IPS-NIHi11 (cell line): ENCODE results near the gene SDCCAG8.

Experiments
- DNase-seq: peaks from one replicate; pipeline ENCODE4 v3.0.0; 2012; ENCODE audit warnings: mixed read lengths, low spot score

The SDCCAG8 gene

GRCh38 chr1:243505986-243506689, 250.3 kb downstream of the SDCCAG8 start:
- no peak for DNase-seq

DNA sequence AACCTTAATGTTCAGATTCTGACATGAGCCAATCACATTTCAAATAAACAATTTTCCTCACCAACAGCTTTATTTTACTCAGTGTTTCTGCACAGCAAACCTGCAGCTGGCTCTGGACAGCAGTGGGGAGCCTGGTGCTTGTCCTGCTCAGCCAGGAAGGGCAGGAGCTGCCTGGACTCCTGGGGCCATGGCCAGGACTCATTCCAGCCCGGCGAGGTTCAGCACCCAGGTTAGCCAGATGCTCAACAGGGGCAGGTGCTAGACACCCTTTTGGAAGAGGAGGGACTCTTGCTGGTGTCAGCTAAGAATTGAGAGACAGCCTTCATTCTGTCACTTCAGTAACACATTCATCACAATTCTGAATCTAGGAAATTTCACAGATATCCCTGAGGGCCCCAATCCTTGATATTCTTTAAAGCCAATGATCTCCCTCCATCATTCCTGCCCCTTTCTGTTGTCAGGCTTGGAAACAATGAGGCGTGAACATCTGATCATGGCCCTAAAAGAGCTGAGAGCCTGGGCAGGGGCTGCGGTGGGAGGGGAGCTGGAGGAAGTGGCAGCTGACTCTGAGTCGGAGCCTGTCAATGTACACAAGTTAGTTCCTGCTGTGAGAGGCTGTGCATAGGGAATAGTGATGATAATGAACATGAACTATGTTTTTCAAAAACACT, 251.3 kb downstream of the SDCCAG8 start:
- DNase-seq = no peak

- no peak for DNase-seq
These were observed 251.9 kb downstream of the SDCCAG8 start for GRCh38 chr1:243507672-243508302.

DNA sequence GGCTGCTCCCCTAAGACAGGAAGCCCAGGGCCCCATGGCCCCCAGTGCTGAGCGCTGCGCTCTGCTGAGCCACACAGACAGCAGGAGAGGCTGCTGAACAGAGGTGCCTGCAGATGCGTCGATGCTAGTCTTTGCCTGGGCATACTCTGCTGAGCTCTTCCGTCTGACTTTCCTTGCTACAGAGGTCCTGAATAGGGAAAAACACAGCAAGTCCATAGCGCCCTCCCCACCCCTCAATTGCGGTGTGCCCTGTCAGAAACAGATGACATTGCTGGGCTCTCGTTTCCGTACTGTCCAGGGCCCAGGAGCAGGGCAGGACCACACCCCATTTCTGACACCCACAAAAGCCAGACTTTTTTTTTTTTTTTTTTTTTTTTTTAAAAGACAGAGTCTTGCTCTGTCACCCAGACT, 252.5 kb downstream of the SDCCAG8 start:
- DNase-seq = no peak

DNA sequence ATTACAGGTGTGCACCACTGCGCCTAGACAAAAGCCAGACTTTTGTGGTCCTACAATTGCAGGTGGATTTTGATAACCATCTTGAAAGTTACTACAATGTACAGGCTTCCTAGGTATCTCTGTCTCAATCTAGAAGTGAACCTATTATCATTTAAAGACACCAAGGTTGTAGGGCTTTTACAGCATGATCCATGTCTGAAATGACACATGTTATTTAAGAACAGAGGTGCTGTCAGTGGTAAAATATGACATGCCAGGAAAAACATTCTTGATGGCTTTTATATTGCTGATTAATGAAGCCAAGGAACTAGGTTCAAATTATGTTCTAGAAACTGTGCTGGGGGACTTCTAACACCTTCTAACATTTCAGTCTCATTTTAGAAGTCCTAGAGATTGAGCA, 253.1 kb downstream of the SDCCAG8 start:
- DNase-seq = no peak

- DNase-seq = no peak
These were observed 255.1 kb downstream of the SDCCAG8 start for GRCh38 chr1:243510928-243511327.

DNA sequence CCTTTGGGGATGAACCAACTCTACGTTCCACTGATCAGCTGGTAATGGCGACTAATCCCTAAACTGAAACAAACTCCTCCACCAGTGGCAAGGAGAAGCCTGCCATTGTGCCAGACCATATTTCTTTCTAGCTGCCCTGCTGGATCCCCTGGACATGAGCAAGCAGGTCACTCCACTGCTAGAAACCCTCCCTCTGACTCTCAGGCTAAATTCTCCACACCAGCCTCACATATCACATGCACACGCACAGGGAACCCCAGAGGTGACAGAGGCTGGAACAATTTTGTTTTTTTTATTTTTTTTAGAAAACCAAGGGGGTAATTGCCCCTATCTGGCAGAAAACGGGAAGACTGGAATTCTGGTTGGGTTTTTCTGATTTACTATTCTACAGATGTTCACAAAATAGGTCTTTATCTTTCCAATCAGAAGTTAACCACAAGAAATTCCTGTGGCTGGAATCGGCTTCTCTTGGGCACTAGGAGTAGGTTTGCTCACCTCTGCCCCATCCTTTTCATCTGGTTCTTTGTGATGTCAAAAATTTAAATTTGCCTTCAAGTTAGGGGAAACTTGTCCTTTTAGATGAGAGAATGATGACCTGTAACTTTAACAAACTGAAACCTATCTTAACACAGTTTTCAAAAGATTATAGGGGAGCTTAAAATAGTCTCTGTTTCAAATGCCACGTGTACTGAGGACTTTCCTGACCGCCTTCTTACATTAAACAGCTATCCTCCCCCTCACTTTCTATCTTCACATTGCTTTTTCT, 258.1 kb downstream of the SDCCAG8 start:
- no peak for DNase-seq

GRCh38 chr1:243514927-243515326, 259.1 kb downstream of the SDCCAG8 start:
- DNase-seq = no peak

DNA sequence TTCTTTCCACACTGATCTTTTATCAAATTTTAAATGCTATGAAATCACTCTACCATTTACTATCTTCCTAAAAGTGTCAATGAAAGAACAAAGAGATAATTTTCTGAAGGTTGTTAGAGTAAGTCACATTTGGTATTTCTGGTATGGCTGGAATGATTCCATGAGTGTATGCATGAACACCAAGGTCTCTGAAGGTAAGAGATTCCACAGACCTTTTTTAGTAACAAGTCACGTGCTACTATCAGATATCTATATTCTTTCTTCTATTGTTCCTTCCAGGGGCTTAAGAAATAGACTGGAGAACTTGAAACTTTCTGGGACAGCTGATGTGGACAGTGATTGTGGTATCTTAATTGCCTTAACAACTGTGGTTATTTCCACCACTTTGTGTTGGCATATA, 265.0 kb downstream of the SDCCAG8 start:
- no peak for DNase-seq

DNA sequence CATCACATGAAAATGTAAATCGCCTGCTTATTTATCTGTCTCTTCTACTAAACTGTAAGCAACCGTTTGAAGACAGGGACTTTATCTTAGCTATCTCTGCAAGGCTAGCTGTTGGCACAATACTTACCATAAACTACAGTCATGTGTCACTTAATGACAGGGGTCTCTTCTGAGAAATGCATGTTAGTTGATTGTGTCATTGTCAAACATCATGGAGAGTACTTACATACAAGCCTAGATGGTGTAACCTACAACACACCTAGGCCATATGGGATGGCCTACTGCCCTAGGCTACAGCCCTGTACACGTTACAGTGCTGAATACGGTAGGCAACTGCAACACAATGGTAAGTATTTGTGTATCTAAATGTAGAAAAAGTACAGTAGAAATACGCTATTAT, 267.9 kb downstream of the SDCCAG8 start:
- DNase-seq = no peak

- no peak for DNase-seq
These were observed 269.2 kb downstream of the SDCCAG8 start for GRCh38 chr1:243525085-243525487.

- no peak for DNase-seq
These were observed 270.3 kb downstream of the SDCCAG8 start for GRCh38 chr1:243526180-243526579.

- no peak for DNase-seq
These were observed 272.7 kb downstream of the SDCCAG8 start for GRCh38 chr1:243528459-243529121.

GRCh38 chr1:243529512-243529911, 273.7 kb downstream of the SDCCAG8 start:
- DNase-seq = no peak

DNA sequence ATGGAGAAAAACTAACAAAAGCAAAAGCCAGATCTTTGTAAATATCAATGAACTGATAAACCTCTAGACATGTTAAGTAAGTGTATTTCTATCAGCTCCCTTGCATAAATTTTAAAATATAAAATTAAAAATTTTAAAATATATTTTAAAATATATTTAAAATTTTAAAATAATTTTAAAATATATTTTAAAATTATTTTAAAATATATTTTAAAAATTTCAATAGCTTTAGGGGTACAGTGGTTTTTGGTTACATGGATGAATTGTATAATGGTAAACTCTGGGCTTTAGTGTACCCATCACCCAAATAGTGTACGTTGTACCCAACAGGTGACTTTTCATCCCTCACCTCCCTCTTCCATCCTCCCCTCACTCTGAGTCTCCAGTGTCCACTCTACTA, 279.2 kb downstream of the SDCCAG8 start:
- no peak for DNase-seq

- DNase-seq = no peak
These were observed 283.8 kb downstream of the SDCCAG8 start for GRCh38 chr1:243539636-243540035.

- DNase-seq = no peak
These were observed 287.0 kb downstream of the SDCCAG8 start for GRCh38 chr1:243542739-243543415.

DNA sequence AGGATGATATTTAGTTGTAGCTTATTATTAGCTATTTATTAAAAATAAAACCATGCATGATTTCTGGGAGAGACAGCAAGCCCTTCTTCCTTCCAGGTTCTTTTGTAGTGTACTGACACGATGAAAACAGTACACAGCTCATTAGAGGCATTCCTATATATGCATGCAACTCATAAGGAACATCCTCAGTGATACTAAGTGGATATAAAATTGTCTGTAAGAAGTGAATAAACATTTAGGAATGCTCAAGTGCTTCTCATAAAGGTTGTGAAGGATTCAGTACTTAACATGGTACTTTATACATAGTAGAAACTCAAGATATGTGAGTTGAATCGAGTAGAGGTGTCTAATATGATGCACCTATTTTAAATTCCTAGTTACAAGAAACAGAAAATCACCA, 287.7 kb downstream of the SDCCAG8 start:
- DNase-seq = no peak

DNA sequence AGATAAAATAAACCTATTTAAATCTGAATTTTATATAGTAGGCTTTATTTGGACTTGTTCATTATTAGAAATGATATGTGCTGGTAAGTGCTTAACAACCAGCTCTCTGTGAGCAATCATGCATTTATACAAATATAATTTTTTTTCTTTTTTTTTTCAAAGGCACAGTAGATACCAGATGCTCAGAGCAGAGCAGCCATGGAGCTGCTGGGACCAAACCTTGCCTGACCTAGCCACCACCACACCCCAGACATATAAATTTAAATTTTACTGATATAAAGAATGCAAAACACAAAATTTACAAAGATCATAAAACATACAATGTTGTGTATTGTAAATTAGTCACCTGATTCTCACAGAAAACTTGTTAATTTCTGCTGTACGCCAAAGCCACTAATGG, 290.6 kb downstream of the SDCCAG8 start:
- DNase-seq = no peak

- no peak for DNase-seq
These were observed 292.1 kb downstream of the SDCCAG8 start for GRCh38 chr1:243547891-243548290.

GRCh38 chr1:243548516-243548915, 292.7 kb downstream of the SDCCAG8 start:
- DNase-seq = no peak

- no peak for DNase-seq
These were observed 293.3 kb downstream of the SDCCAG8 start for GRCh38 chr1:243549108-243549507.
